Fibroblast of the conjunctiva (primary cell): Measurements from ENCODE around the gene NEUROD2.
A peak's percentile ranks its signal among the peaks of the same experiment; 100 is the strongest.

Source experiments
- DNase-seq: peaks from one replicate; pipeline ENCODE4 v3.0.0-alpha.2; 2010; ENCODE audit warnings: low read depth

The NEUROD2 gene

DNA sequence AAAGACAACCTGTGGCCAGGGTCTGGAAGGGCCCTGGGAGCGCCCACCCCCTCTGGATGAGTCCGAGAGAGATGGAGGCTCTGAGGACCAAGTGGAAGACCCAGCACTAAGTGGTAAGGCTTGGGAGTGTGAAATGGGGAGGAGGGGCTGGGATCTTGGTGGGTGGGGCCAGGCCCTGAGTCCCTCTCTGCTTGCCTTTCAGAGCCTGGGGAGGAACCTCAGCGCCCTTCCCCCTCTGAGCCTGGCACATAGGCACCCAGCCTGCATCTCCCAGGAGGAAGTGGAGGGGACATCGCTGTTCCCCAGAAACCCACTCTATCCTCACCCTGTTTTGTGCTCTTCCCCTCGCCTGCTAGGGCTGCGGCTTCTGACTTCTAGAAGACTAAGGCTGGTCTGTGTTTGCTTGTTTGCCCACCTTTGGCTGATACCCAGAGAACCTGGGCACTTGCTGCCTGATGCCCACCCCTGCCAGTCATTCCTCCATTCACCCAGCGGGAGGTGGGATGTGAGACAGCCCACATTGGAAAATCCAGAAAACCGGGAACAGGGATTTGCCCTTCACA is 28.0 kb upstream of the NEUROD2 start:
- no peak for DNase-seq

DNA sequence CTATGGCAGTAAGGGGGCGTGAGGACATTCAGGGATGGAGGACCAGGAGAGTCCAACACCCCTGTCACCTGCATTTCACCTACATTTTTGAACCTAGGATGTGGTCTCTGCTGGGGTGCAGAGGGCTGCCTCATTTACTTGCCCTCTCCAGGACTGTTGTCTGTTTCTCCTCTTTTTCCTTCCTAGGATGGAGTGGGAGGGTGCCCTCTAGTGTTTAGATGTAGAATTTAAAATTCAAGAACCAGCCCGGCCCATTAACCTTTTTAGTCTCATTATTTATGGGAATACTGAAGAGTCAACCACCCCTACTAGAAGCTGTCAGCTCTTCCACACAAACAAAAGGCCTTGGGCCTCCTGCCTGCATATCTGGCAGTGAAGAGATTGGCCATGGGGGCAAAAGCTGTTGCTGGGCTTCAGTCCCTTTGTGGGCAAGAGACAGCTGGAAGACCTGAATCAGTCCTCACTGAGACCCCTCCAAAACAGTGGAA is 26.7 kb upstream of the NEUROD2 start:
- no peak for DNase-seq

DNA sequence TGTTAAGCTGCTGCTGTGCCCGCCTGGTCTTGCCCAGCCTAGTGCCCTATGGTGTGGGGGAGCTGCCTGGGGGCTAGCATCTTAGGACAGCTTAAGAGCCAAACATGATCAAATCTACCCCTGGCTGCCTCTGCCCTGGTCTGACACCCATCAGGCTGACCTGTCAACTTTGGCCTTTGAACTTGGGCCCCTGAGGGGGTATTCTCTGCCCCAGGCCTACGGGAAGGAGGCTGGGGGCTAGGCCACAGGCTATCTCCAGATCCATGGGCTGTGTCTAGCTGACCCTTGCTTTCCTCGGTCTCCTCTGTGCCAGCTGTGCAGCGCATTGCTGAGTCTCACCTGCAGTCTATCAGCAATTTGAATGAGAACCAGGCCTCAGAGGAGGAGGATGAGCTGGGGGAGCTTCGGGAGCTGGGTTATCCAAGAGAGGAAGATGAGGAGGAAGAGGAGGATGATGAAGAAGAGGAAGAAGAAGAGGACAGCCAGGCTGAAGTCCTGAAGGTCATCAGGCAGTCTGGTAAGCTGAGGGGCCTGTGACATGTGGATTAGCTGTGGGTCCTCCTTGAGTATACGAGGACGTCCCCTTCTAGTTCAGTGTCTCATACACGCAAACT is 26.0 kb upstream of the NEUROD2 start:
- no peak for DNase-seq

DNA sequence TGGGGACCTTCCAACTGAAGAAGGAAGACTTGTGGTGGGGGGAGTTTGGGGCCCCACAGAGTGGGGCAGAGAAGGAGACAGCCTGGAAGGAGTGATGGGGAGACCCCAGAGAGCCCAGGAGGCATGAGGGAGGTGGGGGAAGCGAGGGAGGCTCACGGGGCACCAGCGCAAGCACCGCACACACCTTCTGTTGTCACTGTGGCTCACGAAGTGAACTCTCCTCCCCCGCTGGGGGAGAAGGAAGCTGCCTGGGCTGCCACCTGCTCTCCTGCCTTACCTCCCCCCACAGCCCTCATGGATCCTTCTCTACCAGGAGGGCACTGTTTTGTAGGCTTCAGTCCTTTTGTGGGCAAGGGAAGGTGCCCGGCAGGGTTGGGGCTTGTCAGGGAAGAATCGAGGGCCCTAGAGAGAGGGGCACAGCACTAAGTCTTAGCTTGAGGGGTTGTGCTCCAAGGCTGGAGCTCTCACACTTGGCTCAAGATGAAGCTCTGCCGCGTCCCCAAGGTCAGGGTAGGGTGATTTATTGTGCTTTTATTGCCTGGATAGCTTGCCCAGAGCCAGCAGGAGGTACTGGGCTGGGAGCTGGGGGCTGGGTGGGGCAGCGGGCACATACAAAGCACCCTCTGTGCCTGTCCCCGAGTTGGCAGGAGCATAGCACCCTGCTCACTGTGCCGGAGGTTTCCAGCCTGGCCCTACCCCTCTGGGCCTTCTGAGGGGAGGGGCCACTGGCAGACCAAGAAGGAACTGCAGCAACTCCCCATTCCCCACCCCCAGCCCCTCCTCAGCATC is 24.6 kb upstream of the NEUROD2 start:
- no peak for DNase-seq

DNA sequence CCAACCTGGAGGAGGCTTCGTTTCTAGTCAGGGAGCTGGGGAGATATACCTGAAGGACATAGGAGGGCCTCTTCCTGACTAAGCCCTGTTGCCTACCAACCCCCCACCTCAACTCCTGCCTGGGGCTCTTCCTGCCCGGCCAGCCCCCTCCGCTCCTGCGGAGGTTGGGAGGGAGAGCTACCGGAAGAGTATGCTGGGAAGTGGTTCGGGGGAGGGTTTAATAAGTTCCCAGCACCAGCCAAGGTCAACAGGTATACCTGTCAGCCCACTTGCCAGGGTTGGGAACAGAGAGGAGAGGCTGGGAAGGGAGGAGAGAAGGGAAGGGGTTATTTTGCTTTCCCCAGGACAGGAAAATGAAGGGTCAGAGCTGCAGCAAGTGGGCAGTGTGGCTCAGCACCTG is 23.7 kb upstream of the NEUROD2 start:
- DNase-seq = no peak

DNA sequence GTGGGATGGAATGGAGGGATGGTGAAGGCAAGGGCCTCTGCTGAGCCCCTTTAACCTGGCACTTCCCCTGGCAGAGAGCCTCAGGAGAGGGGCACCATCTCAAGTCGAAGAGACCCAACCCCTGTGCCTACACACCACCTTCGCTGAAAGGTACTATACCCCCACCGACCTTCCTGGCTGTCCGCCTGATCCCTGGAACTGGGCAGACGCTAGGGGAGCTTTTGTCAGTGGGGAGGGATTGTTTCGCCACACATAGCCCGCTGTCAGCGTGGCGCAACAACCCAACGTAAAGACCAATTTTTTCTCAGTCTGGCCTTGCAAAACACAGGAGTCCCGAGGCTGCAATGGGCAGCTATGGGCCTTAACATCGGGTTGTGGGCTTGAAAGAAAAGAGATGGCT is 22.2 kb upstream of the NEUROD2 start:
- no peak for DNase-seq

DNA sequence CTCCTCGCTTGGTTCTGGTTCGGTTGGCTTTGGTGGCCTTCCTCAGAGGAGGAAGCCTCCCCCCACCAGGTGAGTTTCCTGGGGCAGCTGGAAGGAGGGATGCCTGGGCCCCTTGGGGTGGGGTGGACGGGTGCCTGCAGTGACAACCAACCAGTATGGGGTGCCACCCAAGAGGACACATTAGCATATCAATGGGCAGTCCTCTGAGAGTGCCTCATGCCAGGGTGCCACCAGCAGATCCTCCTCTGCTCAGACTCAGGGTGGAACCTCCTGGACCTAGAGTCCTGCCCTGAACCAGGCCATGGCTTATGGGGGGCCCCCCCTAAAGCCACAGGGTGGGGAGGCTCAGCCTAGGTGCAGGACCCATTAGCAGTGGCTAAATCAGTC is 21.8 kb upstream of the NEUROD2 start:
- no peak for DNase-seq

DNA sequence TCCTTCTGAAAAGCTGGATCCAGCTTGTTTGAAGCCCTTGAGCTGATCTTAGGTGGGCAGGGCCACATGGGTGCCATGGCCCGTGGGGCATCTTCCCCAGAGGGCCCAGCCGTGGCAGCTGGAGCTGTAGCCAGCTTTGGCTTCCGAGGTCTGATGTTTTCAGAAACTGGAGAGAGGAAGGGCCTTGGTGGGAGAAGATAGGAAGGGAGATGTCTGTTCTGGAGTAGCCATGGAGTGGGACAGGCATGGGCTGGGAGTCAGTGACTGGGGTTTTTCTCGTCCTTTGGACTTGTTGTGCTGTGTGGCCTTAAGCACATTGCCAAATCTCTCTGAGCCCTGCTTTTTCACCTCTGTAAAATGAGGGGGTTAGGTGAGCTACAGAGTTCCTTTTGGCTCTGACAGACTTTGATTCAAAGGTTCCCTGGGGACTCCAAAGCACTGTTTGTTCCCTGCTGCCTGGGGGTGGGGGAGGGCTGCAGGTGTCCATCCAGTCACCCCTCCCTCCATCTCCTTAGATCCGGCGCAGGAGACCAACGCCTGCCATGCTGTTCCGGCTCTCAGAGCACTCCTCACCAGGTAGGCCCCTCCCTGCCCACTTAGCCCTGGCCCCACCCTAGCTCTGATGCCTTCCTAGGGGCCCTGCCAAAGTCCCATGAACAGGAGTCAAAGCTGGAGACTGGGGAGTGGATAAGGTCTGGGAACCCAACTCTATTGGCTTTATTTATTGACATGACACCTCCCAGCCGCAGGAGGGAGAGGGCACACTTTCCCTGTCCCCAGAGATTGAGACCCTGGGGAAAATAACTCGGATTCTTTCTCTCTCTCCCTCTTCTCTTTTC is 21.2 kb upstream of the NEUROD2 start:
- no peak for DNase-seq

DNA sequence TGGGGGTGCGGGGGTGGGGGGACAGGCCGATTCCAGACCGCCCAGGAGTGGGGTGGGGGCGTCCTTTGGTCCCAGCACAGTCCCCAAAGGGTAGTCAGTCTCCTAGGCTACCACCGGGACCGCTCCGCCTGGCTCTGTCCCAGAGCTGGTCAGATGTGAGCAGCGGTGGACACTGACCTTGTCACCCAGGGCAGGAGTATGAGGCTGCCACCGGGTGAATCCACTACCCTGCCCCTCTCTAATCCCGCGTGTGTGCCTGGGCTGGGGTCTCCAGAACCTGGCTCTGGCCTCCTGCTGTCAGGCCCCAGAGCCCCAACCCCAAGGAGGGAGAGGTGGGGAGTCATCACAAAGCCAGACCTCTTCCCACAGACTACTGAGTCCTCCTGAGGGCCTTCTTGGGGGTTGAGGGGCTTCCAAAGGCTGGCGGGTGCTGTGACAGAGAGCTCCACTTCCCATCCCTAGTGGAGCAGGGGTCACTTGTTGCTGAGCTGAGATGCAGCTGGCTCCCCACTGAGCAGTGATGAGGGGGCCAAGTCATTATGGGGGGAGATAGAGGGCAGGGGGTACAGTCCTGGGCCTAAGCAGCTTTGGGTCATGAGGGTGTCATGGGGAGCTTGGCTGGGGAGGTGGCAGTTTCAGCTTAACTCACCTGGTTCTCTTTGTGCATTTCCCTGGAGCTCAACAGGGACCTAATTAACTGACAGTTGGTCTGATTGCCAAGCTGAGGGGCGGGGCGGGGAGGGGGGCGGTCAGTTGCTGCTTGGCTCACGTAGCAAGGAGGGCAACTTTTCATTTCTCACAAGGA is 20.2 kb upstream of the NEUROD2 start:
- DNase-seq = no peak

DNA sequence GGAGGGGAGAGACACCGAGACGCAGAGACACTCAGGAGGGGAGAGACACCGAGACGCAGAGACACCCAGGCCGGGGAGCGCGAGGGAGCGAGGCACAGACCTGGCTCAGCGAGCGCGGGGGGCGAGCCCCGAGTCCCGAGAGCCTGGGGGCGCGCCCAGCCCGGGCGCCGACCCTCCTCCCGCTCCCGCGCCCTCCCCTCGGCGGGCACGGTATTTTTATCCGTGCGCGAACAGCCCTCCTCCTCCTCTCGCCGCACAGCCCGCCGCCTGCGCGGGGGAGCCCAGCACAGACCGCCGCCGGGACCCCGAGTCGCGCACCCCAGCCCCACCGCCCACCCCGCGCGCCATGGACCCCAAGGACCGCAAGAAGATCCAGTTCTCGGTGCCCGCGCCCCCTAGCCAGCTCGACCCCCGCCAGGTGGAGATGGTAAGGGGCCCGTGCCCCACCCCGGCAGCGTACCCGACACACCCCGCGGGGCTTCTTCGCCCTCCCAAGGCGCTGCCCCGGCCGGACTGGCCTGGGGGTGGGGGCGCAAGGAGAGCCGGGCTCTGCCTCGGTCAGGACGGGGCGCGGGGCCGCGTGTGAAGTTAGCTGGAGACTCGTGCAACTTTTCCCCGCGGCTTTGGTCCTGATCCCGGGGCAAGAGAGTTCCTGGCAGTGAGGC is 19.5 kb upstream of the NEUROD2 start:
- DNase-seq = no peak

DNA sequence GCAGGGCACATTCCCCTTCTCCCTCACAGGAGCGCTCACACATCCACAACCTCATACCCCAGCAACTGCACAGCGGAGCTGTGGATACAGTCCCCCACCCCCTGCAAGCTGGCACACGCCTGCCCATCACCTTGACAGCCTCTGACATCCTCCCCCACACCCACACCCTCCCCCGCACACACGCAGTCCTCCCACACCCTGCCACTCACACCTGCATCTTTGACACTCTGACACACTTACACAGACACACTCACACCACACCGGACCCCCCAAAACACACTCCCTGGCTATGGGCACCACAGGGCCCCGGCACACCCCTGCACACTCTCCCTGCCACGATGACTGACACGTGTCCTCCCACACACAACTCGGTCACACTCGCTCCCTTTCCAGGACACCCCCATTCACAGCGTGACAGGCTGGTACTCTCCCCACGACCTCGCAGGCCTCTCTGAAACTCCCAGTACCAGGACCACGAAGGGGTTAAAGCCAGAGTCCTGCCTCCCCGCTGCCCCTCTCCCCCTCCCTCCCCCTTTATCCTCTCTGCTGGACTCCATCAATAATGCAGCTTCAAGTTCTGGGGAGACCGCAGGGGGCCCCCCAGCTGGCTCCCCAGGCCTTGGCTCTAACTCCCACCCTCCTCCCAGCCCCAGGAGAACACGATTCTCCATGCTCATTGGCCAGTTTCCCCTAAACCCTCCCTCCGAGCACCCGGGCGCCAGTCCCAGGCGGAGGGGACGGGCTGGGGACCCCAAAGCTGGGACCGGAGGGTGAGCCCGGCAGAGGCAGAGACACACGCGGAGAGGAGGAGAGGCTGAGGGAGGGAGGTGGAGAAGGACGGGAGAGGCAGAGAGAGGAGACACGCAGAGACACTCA is 18.7 kb upstream of the NEUROD2 start, which contains the start of gene PPP1R1B:
Gene PPP1R1B (plus strand): TSS at position 782 of the 876 bp plus-strand sequence. CDS start 441 bp downstream, outside the sequence.
- no peak for DNase-seq

DNA sequence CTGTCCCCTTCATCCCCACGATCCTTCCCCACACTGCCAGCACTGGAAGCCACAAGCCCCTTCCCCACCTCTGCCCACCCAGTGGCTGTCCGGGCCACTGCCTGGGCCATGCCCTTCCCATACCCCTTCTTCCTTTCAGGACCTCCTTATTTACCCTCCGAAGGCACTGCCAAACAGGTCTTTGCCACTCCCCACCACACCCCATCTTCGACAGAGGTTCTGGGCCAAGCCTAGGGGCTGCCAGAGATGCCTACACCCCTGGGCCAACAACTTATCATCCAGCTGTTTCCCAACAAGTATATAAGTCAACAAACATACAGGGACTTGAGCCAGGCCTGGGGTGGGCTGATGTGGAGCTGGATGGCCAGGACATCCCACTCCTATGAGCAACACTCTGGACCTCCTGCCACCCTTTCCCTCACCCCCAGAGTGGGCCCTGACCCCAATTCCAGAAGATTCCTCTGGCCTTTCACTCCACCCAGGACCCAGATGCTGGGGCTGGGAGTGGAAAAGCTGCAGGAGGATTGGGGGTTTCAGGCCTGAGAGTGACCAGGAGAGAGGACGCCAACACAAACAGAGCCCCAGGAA is 17.6 kb upstream of the NEUROD2 start:
- DNase-seq = peak; percentile 30

DNA sequence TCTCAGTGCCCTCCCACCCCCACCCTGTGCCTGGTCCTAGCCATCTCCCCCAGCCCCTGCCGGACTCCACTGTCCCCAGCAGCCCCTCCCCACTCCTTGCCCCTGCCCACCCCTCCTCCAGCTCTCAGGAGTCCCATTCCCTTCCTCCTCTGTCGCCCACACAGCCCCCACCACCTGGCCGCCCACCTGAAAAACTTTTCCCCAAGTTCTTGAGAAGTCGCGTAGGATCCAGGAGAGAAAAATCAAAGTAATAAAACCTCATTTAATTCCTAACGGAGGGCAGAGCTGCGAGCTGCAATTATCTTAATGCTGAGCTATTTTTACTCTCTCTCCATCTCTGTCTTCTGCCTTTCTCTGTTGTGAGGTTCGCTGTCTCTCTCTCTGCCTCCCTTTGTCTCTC is 16.6 kb upstream of the NEUROD2 start:
- no peak for DNase-seq

DNA sequence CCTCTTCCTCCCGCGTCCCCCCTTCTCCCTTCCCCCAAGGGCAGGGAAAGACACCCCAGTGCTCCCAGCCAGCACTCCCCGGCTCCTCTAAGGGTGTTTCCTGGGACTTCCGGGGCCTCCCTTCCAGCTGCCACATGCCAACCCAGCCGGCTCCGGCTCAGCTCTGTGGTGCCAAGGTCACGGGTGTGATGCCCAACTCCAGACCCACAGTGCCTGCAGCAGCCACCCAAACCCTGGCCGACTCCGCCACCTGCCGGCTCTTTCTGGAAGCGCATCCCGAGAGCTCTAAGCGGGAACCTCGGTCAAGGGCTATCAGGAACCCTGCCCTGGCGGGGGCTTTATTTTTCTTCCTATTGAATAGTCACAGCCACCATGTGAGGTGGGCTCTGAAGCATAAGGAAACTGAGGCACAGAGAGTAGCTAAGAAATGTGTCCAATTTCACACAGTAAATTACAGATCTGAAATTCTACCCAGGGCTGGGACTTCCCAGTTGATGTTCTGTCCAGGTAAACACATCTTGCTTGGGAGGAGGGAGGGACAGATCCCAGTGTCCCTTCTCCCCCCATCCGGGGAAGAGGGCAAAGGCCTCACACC is 15.7 kb upstream of the NEUROD2 start:
- DNase-seq = peak; percentile 35

DNA sequence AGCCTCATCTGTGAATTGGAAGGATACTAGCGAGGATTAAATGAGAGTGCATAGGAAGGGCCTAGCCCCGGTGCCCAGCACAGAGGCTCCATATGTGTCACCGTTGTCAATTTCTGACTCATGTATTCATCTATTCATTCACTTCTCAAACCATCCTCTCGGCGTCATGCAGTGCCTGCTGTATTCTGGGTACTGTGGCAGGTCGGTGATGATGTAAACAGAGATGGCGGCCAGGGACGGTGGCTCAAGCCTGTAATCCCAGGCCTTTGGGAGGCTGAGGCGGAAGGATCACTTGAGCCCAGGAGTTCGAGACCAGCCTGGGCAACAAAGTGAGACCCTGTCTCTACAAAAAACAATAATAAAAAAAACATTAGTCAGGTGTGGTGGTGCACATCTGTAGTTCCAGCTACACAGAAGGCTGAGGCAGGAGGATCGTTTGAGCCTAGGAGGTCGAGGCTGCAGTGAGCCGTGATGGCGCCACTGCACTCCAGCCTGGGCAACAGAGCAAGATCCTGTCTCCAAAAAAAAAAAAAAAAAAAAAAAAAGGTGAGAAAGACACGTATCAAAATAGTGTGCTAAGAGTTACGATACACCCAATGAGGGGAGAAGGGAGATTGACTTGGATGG is 14.8 kb upstream of the NEUROD2 start:
- DNase-seq = no peak

DNA sequence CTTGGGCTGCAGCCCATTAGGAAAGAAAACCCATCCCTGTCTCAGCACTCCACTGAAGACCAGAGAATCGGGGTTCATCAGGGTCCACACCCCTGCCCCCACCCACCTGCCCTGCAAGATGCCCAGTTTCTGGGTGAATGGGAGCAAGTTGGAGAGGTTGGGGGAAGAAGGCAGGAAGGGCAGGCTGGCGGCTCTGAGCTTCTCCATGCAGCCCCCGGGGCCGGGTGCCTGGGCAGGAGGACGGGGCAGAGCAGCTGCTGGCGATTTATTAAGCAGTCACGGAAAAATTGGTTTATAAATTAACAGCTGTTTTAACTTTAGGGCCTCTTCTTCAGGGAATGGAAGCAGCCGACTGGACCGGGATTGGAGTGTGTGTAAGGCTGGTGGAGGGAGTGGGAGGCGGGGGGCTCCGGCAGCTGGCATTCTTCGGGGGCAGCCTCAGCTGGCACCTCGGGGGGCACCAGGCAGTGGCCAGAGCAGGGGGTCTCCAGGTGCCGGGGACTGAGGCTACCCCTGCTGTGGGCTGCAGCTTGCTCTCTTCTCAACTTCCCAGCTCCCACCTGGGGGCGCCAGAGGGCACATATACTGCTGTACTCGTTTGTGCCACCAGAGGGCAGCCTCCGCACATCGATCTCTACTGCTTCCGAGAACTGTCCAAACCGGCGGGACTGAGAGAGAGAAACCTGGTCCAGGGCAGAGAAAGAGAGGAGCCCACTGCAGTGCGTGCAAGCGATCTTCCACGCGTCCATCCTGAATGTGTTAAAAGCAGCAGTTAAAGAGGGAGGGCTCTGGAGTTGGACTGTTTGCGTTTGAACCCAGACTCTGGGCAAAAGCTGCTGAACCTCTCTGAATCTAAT is 14.0 kb upstream of the NEUROD2 start:
- DNase-seq = peak; percentile 62

DNA sequence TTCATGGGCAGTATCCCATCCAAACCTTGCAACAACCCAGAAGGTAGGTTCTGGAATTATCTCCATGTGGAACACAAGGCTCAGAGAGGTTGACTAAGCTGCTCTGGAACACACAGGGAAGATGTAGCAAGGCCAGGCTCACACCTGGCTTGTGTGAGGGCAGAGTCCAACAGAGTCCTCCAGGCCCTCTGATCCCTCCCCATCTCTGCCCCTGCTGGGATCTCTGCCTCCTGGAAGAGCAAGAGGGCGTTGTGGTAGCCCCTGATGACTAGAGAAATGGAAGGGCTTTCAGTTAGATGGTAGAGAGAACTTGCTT is 12.0 kb upstream of the NEUROD2 start:
- no peak for DNase-seq
